ENCODE measurements around the gene RHPN2.
A peak's percentile ranks its signal among the peaks of the same experiment; 100 is the strongest.

Gene RHPN2

DNA sequence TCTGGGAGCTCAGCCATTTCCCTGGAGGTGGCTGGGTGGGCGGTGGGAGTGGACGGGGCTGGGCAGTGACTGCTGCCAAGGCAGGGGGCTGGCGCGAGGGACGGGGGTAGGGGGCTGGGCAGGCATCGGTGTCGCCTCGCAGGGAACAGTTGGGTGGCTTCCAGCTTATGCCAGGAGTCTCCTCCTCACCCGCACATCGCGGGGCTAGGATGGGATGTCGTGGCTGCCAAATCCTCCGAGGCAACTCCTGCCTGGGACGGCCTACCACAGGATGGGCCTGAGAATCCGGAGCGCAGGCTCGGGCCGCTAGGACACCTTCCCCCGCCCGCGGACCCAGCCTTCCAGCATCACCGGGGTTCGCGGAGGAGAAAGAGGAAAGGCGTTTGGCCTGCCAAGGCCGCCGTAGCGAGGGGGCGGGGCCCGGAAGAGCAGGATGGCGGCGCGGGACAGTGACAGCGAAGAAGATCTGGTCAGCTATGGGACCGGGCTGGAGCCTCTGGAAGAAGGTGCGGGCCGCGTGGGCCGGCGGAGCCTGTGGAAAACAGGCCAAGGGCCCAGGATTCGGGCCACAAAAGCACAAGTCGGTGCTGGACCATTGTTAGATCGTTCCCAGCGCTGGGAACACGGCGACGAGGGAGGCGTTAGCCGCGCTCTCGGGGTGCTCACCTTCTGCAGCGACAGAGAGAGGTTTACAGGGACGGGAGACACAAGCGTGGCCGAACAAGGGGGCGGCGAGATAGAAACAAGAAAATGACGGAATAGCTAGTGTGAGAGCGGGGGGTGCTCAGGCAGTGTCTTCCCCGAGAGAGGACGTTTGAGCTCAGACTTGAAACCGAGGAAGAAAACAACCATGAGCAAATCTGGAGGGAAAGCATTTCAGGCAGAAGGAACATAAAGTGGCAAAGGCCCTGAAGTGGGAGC is 16.3 kb upstream of the RHPN2 start, which contains the start of gene GPATCH1:
TSS of gene GPATCH1 (plus strand) at position 421 of the 921 bp plus-strand sequence. CDS start at position 434, 13 bp downstream.
- peak within 1 kb of the TSS; percentile 92 for H3K4me3 ChIP-seq (ENCODE audit: low read depth, low read length)
- in situ Hi-C loops (cut with HindIII; ENCODE audit: low pct_ligation_motif_present, low sequenced_read_pairs) = no loop called here
- DNase-seq = peak; percentile 80
- TF ChIP-seq, protein P1, sequence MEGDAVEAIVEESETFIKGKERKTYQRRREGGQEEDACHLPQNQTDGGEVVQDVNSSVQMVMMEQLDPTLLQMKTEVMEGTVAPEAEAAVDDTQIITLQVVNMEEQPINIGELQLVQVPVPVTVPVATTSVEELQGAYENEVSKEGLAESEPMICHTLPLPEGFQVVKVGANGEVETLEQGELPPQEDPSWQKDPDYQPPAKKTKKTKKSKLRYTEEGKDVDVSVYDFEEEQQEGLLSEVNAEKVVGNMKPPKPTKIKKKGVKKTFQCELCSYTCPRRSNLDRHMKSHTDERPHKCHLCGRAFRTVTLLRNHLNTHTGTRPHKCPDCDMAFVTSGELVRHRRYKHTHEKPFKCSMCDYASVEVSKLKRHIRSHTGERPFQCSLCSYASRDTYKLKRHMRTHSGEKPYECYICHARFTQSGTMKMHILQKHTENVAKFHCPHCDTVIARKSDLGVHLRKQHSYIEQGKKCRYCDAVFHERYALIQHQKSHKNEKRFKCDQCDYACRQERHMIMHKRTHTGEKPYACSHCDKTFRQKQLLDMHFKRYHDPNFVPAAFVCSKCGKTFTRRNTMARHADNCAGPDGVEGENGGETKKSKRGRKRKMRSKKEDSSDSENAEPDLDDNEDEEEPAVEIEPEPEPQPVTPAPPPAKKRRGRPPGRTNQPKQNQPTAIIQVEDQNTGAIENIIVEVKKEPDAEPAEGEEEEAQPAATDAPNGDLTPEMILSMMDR (IDR thresholded peaks at IDR 0.05; ENCODE audit: low read depth, low read length, missing control alignments) = no peak
- H3K36me3 ChIP-seq (replicated peaks) = no peaks in the 10 kb centered on the region
- no peaks in the 10 kb centered on the region for H3K27me3 ChIP-seq (replicated peaks)
- peak within 1 kb of the TSS; percentile 13 for H3K27ac ChIP-seq

DNA sequence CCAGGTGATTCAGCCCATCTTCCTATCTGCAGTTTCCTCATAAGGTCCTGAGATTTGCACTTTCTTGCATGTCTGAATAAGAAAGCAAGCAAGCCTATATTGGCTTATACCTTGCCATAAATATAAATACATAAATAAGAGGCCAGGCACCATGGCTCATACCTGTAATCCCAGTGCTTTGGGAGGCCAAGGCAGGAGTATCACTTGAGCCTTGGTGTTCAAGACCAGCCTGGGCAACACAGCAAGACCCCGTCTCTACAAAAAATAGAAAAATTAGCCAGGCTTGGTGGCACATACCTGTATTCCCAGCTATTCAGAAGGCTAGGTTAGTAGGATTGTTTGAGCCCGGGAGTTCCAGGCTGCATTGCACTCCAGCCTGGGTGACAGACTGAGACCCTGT is 10.8 kb upstream of the RHPN2 start:
- H3K4me3 ChIP-seq (ENCODE audit: low read depth, low read length) = no peak overlapping the region
- H3K27me3 ChIP-seq (replicated peaks) = no peaks in the 10 kb centered on the region
- in situ Hi-C loops (cut with HindIII; ENCODE audit: low pct_ligation_motif_present, low sequenced_read_pairs) = no loop called here

DNA sequence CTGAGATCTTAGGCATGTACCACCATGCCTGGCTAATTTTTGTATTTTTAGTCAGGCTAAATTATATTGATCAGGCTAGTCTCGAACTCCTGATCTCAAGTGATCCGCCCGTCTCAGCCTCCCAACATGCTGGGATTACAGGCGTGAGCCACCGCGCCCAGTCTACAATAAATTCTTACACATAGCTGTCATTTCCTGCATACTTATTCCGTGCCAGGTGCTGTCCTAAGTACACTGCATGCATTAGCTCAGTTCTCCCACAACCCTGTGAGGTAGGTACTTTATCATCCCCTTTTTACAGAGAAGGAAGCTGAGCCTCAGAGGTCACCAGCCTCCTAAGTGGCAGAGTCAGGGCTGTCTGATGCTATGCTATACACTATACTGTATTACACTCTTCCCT is 7.2 kb upstream of the RHPN2 start:
- in situ Hi-C loops (cut with HindIII; ENCODE audit: low pct_ligation_motif_present, low sequenced_read_pairs) = no loop called here
- TF ChIP-seq, protein P1 (IDR thresholded peaks at IDR 0.05; ENCODE audit: low read depth, low read length, missing control alignments) = no peak
- H3K27me3 ChIP-seq (replicated peaks) = no peaks in the 10 kb centered on the region
- H3K27ac ChIP-seq = no peak overlapping the region
- peak; percentile 14 for DNase-seq
- H3K4me3 ChIP-seq (ENCODE audit: low read depth, low read length) = no peak overlapping the region
- H3K36me3 ChIP-seq (replicated peaks) = no peaks in the 10 kb centered on the region

More for the DNA sequence above, 10.8 kb upstream of the RHPN2 start:
- DNase-seq = no peak
- H3K36me3 ChIP-seq (replicated peaks) = no peaks in the 10 kb centered on the region
- TF ChIP-seq, protein P1 (IDR thresholded peaks at IDR 0.05; ENCODE audit: low read depth, low read length, missing control alignments) = no peak
- no peak overlapping the region for H3K27ac ChIP-seq

DNA sequence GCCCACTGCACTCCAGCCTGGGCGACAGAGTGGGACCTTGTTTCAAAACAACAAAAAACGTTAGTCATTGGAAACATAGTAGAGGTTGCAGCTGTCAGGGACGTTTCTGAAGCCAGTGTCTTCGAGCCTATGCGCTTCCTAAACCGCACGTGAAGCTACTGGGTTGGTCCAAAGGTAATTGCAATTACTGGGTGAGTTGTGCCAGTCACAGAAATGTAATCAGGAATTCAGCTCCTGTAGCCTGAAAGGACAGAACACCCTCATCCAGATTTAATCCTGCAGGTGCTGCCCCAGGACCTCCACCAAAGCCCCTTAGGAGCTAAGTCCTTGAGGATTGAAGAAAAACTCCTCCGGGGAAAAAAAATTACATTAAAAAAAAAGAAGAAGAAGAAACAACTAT is 2.4 kb upstream of the RHPN2 start:
- in situ Hi-C loops (cut with HindIII; ENCODE audit: low pct_ligation_motif_present, low sequenced_read_pairs) = no loop called here
- TF ChIP-seq, protein P1 (IDR thresholded peaks at IDR 0.05; ENCODE audit: low read depth, low read length, missing control alignments) = no peak
- Histone ChIP-seq H3K4me3 (ENCODE audit: low read depth, low read length) (no peak overlapping the region), H3K27me3 (replicated peaks) (no peaks in the 10 kb centered on the region), H3K36me3 (replicated peaks) (no peaks in the 10 kb centered on the region), H3K27ac (no peak overlapping the region)
- no peak for DNase-seq

DNA sequence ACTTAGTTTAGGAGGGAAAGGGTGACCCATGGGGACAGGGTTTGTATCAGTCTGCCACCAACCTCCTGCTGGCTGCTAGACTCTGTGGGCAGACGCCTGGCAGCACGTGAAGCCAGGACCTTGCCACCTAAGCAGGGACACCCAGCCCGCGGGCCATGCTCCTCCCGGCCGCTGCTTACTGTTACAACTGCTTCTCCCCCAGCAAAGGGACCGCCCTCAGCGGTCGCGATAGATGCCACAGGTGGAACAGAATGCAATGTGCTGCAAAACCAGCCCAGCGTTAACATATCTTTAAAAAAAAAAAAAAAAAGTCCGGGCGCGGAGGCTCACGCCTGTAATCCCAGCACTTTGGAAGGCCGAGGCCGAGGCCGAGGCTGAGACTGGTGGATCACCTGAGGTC is 1.9 kb upstream of the RHPN2 start:
- Histone ChIP-seq H3K27me3 (replicated peaks) (no peaks in the 10 kb centered on the region), H3K4me3 (ENCODE audit: low read depth, low read length) (no peak overlapping the region), H3K27ac (no peak overlapping the region), H3K36me3 (replicated peaks) (no peaks in the 10 kb centered on the region)
- in situ Hi-C loops (cut with HindIII; ENCODE audit: low pct_ligation_motif_present, low sequenced_read_pairs) = no loop called here
- DNase-seq = no peak
- TF ChIP-seq, protein P1 (IDR thresholded peaks at IDR 0.05; ENCODE audit: low read depth, low read length, missing control alignments) = no peak

All from brain microvascular endothelial cell (primary cell).